Ishikawa (cell line): Measurements from ENCODE around the gene GET4.

Experiments
- CEBPB ChIP-seq: IDR thresholded peaks from 2 replicates; pipeline ENCODE4 v1.6.1; 2012
- CREB1 ChIP-seq: IDR thresholded peaks from 2 replicates; pipeline ENCODE4 v1.6.1; 2012; ENCODE audit warnings: low read depth
- EGR1 ChIP-seq: IDR thresholded peaks from 2 replicates; pipeline ENCODE4 v1.6.1; 2012
- EP300 ChIP-seq: IDR thresholded peaks from 2 replicates; pipeline ENCODE4 v1.6.1; 2012; ENCODE audit warnings: borderline replicate concordance
- FOXM1 ChIP-seq: IDR thresholded peaks from 2 replicates; pipeline ENCODE4 v1.6.1; 2012; ENCODE audit warnings: low read depth, borderline replicate concordance
- MAX ChIP-seq: IDR thresholded peaks from 2 replicates; pipeline ENCODE4 v1.6.1; 2012
- NFIC ChIP-seq: IDR thresholded peaks from 2 replicates; pipeline ENCODE4 v1.6.1; 2012
- RAD21 ChIP-seq: IDR thresholded peaks from 2 replicates; pipeline ENCODE4 v1.6.1; 2012; ENCODE audit warnings: low read depth
- REST ChIP-seq: IDR thresholded peaks from 2 replicates; pipeline ENCODE4 v1.6.1; 2012; ENCODE audit warnings: low read depth, mild to moderate bottlenecking
- TAF1 ChIP-seq: IDR thresholded peaks from 2 replicates; pipeline ENCODE4 v1.6.1; 2012; ENCODE audit warnings: low read depth, mild to moderate bottlenecking
- TCF12 ChIP-seq: IDR thresholded peaks from 2 replicates; pipeline ENCODE4 v1.6.1; 2012; ENCODE audit warnings: low read depth
- USF1 ChIP-seq: IDR thresholded peaks from 2 replicates; pipeline ENCODE4 v1.6.1; 2012
- YY1 ChIP-seq: IDR thresholded peaks from 2 replicates; pipeline ENCODE4 v1.6.1; 2012; ENCODE audit warnings: low read depth
- ZBTB7A ChIP-seq: IDR thresholded peaks from 2 replicates; pipeline ENCODE4 v1.6.1; 2012; ENCODE audit warnings: low read depth

GRCh38 chr7:828793-829561 is 47.4 kb upstream of the GET4 start:
- TF ChIP-seq EP300 (no peak), REST (no peak), YY1 (no peak), EGR1 (no peak), NFIC (no peak), RAD21 (no peak), CEBPB (no peak), FOXM1 (no peak), USF1 (no peak), MAX (no peak), TCF12 (no peak), ZBTB7A (no peak), CREB1 (no peak), TAF1 (no peak)
